Iris pigment epithelial cell (primary cell): ENCODE data around the gene SLC16A10.
"Not testable (repeated sequence)": the region's sequence is repeated elsewhere in the genome, so short reads cannot be mapped to it uniquely, and the experiment has no call there.

Source experiments
- DNase-seq: peaks from one replicate; pipeline ENCODE4 v3.0.0-alpha.2; 2011; ENCODE audit warnings: low read depth

The SLC16A10 gene

DNA sequence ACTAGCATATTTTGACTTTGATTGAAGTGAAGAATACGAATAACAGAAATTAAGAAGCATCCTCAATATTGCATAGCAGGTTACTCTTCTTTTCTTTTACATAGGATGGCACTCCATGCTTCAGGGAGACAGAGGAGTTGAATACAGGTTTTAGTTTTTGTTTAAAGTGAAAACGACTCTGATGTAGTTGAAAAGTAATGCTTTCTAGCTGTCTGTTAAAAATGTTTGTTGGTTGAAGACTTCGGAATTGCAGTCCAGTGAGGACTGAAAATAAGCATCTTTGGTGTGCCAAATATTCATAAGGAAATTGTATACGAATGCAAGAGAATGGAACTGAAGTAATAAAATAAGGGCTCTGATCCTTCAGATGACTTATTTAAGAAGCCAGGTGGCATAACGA, 618 bp upstream of the SLC16A10 start:
- DNase-seq = no peak

DNA sequence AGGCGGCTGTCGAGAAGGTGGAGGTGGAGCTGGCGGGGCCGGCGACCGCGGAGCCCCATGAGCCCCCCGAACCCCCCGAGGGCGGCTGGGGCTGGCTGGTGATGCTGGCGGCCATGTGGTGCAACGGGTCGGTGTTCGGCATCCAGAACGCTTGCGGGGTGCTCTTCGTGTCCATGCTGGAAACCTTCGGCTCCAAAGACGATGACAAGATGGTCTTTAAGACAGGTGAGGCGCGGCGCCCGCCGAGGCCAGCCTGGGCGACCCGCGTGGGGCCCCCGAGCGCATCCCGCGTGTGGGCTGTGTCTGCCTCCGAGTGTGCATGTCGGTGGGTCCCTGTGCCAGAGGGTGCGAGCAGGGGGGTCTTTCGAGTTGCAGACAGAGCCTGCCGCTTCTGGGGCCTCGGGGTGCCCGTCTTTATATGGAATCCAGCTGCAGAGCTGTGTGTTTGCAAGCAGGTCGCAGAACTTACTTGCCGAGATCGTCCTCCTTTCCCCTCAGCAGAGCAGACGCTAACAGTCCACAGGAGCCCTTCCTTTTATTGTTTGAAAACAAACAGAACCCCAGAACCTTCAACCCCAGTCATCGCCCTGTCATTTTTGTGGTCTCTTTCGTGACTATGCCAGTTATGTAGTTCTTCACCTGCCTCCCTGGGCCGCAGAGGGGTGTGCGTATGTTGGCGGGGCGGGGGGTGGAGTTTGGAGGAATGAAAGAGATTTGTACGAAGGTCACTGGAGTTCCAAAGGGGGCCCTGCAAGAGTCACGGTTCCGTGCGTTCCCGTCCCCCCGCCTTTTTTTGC, 766 bp downstream of the SLC16A10 start:
- peak; percentile 15 for DNase-seq

- no peak for DNase-seq
Observed at GRCh38 chr6:111088668-111089003, 1.3 kb downstream of the SLC16A10 start.

- no peak for DNase-seq
Observed at GRCh38 chr6:111090766-111091165, 3.5 kb downstream of the SLC16A10 start.

DNA sequence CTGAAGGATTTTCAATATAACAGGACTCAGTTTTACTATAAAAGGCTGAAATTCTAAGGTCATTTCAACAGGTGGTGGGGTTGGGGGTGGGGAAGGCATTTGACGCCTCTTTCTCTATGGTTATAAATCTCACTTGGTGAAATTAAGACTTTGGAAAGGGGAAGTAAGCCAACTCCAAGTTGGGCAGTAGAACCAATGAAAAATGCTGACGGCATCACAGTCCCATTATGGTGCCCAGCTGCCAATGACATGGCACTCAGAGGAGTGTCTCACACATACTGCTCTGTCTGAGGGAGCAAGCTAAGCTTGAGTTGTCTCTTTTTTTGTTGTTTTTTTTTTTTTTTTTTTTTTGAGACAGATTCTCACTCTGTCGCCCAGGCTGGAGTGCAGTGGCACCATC, 4.7 kb downstream of the SLC16A10 start:
- no peak for DNase-seq

DNA sequence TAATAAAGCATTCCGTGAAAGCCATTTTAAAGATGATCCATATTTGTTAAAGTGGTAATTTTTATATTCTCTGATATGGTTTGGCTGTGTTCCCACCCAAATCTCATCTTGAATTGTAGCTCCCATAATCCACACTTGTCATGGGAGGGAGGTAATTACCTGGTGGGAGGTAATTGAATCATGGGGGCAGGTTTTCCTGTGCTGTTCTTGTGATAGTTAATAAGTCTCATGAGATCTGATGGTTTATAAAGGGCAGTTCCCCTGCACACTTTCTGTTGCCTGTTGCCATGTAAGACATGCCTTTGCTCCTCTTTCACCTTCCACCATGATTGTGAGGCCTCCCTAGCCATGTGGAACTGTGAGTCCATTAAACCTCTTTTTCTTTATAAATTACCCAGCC, 8.2 kb downstream of the SLC16A10 start:
- not testable (repeated sequence) for DNase-seq

- no peak for DNase-seq
Observed at GRCh38 chr6:111096246-111096645, 8.9 kb downstream of the SLC16A10 start.

DNA sequence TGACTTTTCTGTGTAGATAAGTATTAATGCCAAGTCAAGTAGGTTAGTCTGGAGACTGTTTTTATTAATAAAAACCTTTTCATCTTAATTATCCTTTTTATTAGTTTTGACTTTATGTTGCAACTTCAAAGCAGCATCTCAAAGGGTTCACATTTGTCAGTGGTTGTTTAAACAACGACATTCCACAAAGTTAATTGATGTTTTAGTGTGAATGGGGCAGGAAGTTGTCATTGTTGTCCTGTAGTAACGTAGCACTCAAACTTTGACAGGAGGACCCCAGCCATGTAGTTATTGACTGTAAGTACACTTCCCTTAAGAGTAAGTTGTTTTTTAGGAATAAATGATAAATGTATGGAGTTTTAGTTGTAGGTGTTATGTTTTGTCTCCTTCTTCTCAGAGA, 11.3 kb downstream of the SLC16A10 start:
- no peak for DNase-seq

- no peak for DNase-seq
Observed at GRCh38 chr6:111101987-111102386, 14.7 kb downstream of the SLC16A10 start.

DNA sequence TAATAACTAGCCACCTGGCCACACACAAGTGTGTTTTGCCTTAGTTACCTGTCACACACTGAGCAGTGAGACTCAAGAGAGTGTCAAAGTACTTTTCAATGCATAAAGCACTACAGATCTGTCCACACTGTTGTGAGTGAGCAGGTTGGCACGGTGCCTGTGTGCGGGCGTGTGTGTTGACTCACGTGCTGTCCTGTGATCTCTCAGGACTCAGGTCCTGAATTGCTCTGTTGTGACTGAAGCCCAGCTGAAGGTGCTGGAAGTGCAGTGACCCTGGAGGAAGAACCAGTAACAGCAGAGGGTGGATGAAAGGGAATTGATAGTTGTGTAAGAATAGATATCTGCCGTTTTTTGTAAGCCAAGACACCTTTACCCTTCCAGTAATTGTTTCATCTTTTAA, 18.3 kb downstream of the SLC16A10 start:
- DNase-seq = peak; percentile 57

DNA sequence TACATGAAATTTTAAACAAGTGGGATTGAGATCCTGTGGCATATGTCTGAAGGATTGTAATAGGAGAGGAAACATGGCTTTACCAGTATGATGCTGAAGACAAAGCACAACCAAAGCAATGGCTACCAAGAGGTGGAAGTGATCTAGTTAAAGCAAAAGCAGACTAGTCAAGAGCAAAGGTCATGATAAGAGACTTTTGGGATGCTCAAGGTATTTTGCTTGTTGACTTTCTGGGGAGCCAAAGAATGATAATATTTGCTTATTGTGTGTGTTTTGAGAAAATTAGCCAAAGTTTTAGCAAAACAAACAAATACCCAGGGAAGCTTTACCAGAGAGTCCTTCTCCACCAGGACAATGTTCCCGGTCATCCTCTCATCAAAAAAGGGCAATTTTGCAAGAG, 20.3 kb downstream of the SLC16A10 start:
- DNase-seq = no peak

GRCh38 chr6:111110036-111110435, 22.7 kb downstream of the SLC16A10 start:
- no peak for DNase-seq

- peak; percentile 87 for DNase-seq
Observed at GRCh38 chr6:111113336-111114086, 26.2 kb downstream of the SLC16A10 start.

DNA sequence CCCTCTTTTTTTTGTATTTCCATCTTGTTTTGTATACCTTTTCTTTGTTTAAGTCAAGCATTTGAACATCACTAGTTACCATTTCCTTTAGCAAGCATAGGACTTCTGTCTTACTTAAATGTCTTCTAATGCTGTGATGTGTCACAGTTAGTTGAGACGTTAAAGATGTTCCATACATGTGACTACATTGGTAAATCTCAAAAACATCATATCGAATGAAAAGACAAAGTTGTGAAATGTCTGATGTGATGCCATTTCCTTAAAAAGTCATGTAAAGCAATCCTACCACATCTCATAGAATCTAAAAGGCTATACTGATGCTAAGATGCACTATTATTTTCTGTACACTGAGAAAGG, 26.8 kb downstream of the SLC16A10 start:
- DNase-seq = peak; percentile 47

DNA sequence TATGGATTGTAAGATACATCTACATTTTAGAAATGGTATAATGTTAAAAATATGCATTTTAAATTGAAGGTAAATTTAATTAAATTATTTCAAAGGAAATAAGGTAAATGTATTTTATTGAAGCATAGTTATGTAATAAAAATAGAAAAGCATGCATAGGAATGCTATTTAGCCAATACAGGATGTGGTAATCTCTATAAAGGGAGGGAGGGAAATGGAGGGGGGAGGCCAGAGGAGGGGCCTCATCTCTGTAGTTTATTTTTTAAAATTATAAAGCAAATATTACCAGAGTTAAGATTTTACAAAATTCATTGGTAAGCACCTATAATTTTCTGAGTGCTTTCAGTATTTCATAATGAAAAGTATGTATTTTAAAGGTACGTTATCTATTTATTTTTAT, 27.2 kb downstream of the SLC16A10 start:
- peak; percentile 36 for DNase-seq

- no peak for DNase-seq
Observed at GRCh38 chr6:111118826-111119225, 31.5 kb downstream of the SLC16A10 start.

DNA sequence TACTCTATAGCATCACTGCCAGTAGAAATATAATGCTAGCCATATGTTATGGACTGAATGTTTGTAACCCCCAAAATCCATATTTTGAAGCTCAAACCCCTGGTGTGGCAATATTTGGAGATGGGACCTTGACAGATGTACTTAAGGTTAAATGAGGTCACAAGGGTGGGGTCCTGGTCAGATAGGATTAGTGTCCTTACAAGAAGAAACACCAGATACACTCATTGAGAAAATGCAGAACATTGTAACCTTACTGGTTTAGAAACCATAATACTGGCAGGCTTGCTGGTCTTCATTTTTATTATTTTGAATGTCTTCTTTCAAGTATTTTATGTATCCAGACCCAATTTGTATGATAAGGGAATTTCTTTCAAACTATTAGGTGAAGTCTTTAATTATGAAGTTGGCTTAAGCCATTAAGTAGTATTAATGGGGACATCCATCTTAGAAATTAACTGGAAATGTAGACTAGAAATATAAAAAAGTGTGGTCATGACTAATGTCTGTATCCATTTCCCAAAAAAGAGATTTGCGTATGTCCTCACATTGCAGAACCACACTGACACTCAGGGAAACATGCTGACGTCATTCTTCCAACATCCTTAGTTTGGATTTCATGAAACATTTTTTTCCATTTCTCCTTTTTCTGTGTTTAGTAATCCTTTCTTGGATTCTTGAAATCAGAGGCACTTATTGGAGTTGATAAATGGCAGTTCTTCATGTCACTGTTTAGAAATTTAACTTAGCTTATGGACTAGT, 32.4 kb downstream of the SLC16A10 start:
- peak; percentile 31 for DNase-seq

- no peak for DNase-seq
Observed at GRCh38 chr6:111121789-111122350, 34.6 kb downstream of the SLC16A10 start.

GRCh38 chr6:111122458-111123286, 35.4 kb downstream of the SLC16A10 start:
- no peak for DNase-seq

- DNase-seq = no peak
Observed at GRCh38 chr6:111124406-111124805, 37.1 kb downstream of the SLC16A10 start.

DNA sequence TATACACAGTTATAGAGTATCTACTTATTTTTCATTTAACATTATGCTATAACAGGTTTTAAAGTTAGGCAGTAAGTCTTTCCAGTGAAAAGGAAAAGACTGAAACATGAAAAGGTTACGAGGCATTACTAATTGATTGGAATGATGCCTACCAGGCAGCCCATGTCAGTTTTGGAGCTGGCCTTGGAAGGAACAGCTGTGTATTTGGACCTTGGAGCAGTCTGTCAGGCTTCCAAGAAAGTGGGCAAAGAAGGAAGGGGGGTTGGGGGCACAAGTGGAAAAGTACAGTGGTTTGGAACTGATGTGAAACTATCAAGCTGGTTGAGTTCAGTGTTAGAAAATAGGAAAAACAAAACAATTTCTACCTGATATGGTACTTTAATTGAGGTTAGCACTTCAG, 41.7 kb downstream of the SLC16A10 start:
- DNase-seq = no peak

GRCh38 chr6:111131018-111131417, 43.7 kb downstream of the SLC16A10 start:
- DNase-seq = not testable (repeated sequence)
